ENCODE measurements around the gene CFAP97D2.

GRCh38 chr13:114141261-114141996, 37.6 kb upstream of the CFAP97D2 start:
- TF ChIP-seq, protein P1, sequence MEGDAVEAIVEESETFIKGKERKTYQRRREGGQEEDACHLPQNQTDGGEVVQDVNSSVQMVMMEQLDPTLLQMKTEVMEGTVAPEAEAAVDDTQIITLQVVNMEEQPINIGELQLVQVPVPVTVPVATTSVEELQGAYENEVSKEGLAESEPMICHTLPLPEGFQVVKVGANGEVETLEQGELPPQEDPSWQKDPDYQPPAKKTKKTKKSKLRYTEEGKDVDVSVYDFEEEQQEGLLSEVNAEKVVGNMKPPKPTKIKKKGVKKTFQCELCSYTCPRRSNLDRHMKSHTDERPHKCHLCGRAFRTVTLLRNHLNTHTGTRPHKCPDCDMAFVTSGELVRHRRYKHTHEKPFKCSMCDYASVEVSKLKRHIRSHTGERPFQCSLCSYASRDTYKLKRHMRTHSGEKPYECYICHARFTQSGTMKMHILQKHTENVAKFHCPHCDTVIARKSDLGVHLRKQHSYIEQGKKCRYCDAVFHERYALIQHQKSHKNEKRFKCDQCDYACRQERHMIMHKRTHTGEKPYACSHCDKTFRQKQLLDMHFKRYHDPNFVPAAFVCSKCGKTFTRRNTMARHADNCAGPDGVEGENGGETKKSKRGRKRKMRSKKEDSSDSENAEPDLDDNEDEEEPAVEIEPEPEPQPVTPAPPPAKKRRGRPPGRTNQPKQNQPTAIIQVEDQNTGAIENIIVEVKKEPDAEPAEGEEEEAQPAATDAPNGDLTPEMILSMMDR (conservative IDR thresholded peaks at IDR 0.05 in 1 of 2, IDR thresholded peaks at IDR 0.05 in 1 of 2; ENCODE audit: extremely low read depth in 1 of 2, insufficient read depth in 1 of 2, low read depth in 1 of 2, low read length in 2 of 2): no peak
- TF ChIP-seq EZH2 (IDR thresholded peaks at IDR 0.05; ENCODE audit: borderline replicate concordance, low read length): no peak

Measured in mammary epithelial cell (primary cell).